ENCODE measurements around the gene PAX5.

The PAX5 gene

GRCh38 chr9:36902861-36903524, 131.1 kb downstream of the PAX5 start:
- DNase-seq (ENCODE audit: low read depth in 3 of 3): no peak

DNA sequence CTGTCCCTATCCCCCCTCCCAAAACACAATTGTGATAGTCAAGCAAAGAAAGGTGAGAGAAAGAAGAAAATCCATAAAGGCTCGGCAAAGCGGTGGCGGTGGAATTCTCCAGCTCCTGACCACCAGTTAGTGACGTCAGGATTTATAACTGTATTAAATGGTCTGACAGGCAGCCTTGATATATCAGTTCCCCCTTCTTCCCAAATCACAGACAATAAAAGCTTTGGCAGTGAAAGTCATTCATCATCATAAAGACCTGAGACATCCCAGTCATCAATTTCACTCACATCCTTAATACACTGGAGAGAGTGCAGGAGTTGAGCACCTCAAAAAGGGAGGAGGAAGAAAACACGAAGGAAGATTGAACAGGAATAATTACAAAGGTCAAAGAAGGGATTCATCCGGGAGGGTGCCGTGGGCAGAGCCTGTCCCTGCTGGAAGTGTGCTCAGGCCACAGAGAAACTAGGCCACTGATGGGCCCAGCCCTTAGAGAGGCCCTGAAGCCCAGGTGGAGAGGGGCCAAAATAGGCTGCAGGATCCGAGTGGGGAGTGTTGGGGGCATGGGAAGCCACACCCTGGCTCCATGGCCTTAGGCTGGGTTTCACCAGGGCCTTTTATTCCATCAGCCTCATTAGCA, 131.9 kb downstream of the PAX5 start:
- no peak for DNase-seq (ENCODE audit: low read depth in 3 of 3)

- no peak for DNase-seq (ENCODE audit: low read depth in 3 of 3)
Measured at GRCh38 chr9:36901528-36901927, 132.5 kb downstream of the PAX5 start.

GRCh38 chr9:36900856-36901220, 133.2 kb downstream of the PAX5 start:
- no peak for DNase-seq (ENCODE audit: low read depth in 3 of 3)

DNA sequence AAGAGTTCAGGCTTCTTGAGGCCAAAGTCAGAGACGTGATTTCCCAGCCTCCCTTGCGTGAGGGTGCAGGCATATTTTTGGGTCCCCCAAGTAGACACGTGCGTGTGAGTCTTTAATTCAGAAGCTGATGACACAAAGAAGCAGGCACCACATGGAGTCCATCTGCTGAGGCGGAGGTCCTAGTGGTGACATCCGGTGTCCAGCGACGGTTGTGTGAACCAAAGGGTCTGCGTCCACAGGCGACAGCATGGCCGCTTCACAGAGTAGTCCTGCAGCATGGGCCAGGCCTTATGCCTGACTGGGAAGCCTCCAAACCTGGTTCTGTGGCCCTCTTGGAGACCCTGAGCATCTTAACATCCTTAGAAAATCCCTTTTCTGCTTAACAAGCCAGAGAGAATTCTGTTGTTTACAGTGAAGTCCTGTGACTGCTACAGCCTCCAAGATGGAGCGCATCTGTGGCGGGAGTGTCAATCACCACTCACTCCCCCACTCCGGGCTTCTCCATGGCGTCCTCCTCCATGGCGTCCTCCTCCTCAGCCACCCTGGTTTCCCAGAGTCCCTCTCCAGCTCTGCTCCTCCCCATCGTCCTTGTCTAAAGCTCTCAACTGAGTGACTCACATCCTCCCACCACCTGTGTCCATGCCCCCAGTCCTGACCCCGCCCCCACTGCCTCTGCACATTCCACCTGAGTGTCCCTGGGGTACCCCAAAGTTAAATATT, 133.8 kb downstream of the PAX5 start:
- DNase-seq (ENCODE audit: low read depth in 3 of 3): no peak

GRCh38 chr9:36899406-36899805, 134.7 kb downstream of the PAX5 start:
- DNase-seq (ENCODE audit: low read depth in 3 of 3): no peak

GRCh38 chr9:36898431-36899020, 135.5 kb downstream of the PAX5 start:
- DNase-seq (ENCODE audit: low read depth in 3 of 3): no peak

- no peak for DNase-seq (ENCODE audit: low read depth in 3 of 3)
Measured at GRCh38 chr9:36897478-36897877, 136.6 kb downstream of the PAX5 start.

DNA sequence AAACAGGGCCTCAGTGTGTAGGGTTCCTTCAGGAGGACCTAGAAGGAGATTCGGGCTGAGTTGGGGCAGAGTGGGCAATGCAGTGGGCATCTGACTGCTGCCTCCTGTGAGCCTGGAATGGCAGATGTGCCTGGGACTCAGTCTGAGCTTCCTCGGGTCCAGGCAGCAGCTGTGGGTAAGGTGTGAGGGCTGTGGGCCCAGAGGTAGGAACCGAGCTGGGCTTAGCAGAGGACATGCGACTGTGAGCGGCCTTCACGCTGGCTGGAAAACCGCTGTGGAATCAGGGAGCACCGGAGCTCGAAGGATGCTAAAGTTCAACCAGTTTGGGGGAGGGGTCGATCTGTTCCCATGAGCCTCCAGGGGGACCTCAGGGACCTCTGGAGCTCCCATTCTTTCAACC, 137.0 kb downstream of the PAX5 start:
- no peak for DNase-seq (ENCODE audit: low read depth in 3 of 3)

GRCh38 chr9:36896296-36896695, 137.8 kb downstream of the PAX5 start:
- DNase-seq (ENCODE audit: low read depth in 3 of 3): no peak

- DNase-seq (ENCODE audit: low read depth in 3 of 3): no peak
Measured at GRCh38 chr9:36895744-36896260, 138.3 kb downstream of the PAX5 start.

- DNase-seq (ENCODE audit: low read depth in 3 of 3): no peak
Measured at GRCh38 chr9:36894695-36895310, 139.3 kb downstream of the PAX5 start.

DNA sequence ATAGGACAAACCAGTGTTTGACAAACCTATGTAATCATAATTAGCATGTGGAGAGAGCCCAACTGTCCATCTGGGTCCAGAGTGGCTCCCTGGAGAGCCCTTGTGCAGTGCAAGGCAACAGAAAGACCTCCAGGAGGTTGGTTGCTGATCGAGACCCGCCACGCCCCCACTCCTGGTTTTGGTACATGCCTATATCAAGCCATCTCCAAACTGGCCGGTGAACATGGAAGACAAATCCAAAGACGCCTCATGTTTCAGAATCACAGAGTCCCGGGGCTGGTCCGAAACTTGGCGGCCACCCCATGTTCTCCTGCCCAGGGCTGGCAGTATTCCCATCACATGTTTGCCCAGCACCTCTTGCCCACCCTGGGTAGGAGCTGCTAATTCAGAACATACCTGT, 140.2 kb downstream of the PAX5 start:
- no peak for DNase-seq (ENCODE audit: low read depth in 3 of 3)

GRCh38 chr9:36893184-36893583, 140.9 kb downstream of the PAX5 start:
- DNase-seq (ENCODE audit: low read depth in 3 of 3): no peak

- DNase-seq (ENCODE audit: low read depth in 3 of 3): no peak
Measured at GRCh38 chr9:36892279-36892678, 141.8 kb downstream of the PAX5 start.

GRCh38 chr9:36891341-36891811, 142.7 kb downstream of the PAX5 start:
- DNase-seq (ENCODE audit: low read depth in 3 of 3): no peak

- no peak for DNase-seq (ENCODE audit: low read depth in 3 of 3)
Measured at GRCh38 chr9:36889844-36890243, 144.2 kb downstream of the PAX5 start.

- no peak for DNase-seq (ENCODE audit: low read depth in 3 of 3)
Measured at GRCh38 chr9:36888551-36888950, 145.5 kb downstream of the PAX5 start.

- no peak for DNase-seq (ENCODE audit: low read depth in 3 of 3)
Measured at GRCh38 chr9:36884721-36885120, 149.3 kb downstream of the PAX5 start.

GRCh38 chr9:36882594-36882993, 151.5 kb downstream of the PAX5 start:
- DNase-seq (ENCODE audit: low read depth in 3 of 3): no peak

DNA sequence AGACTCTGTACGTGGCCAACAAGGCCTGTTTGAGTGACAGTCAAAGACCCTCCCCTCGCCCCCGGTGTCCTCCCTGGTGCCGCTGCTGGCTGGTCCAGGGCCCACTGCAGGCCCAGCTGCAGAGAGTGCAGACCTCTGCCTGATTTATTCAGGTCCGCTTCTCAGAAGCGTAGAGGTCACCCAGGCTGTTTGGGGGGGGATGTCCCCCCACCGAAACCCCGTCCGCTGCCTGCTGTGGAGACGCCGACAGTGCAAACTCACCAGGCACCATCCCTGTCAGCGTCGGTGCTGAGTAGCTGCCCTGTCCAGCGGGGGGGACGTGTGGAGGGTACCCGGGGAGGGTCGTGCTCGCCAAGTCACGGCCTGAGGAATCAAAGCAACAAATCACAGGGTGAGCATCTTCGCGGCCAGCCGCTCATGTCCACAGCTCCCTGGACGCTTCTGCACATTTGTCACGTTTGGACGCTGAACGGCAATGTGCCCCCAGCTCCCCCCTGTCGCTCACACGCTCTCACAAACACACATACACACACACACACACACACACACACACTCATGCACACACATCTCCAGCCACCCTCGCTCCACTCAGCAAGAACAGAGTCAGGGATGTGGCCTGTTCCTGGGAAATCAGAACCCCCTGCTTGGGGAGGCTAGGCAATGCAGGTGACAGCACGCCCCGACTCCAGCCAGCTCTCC, 152.2 kb downstream of the PAX5 start:
- no peak for DNase-seq (ENCODE audit: low read depth in 3 of 3)

Data from stimulated activated CD4-positive, alpha-beta T cell treated with anti-CD3 and anti-CD28 coated beads, TNF-alpha, amount 100 ng/mL, for 48 hours (primary cell).